Fibroblast of pulmonary artery (primary cell): ENCODE measurements around the gene CUBN.

Source experiments
- DNase-seq: peaks from one replicate; pipeline ENCODE4 v3.0.0-alpha.2; 2010; ENCODE audit warnings: low read depth
- H3K4me3 ChIP-seq: replicated peaks from 2 replicates; pipeline ENCODE4 v1.5.1; 2011; ENCODE audit warnings: low read depth, mild to moderate bottlenecking, control low read depth, low read length, moderate library complexity
- TF ChIP-seq, protein P1 (sequence below): IDR thresholded peaks from 2 replicates; pipeline ENCODE4 v1.5.1; 2011; ENCODE audit warnings: mild to moderate bottlenecking, control low read depth, low read length, inconsistent platforms; ENCODE audit errors: missing control alignments

Gene CUBN

DNA sequence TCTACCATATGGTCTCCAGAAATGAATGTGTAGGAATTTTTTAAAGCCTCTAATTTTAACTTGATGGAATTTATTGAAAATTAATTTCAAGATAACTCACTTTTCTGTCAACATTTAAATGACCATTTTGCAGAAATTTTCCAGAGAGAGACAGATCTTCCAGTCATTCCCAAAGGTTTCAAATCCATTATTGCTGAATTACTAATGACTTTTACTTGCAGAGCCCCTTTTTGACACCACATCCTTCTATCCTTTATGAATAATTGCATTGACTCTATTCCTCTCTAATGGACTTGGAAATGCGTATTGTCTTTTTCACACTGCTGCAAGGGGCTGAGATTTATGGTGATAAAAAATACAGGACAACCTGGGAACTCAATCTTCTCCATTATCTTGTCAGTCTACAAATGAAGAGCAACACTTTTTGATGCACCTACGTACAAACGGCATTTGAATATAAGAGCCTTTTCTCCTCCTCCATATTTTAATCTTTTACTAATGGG, 42.7 kb downstream of the CUBN start:
- H3K4me3 ChIP-seq, result no peak overlapping the region
- TF ChIP-seq, protein P1, sequence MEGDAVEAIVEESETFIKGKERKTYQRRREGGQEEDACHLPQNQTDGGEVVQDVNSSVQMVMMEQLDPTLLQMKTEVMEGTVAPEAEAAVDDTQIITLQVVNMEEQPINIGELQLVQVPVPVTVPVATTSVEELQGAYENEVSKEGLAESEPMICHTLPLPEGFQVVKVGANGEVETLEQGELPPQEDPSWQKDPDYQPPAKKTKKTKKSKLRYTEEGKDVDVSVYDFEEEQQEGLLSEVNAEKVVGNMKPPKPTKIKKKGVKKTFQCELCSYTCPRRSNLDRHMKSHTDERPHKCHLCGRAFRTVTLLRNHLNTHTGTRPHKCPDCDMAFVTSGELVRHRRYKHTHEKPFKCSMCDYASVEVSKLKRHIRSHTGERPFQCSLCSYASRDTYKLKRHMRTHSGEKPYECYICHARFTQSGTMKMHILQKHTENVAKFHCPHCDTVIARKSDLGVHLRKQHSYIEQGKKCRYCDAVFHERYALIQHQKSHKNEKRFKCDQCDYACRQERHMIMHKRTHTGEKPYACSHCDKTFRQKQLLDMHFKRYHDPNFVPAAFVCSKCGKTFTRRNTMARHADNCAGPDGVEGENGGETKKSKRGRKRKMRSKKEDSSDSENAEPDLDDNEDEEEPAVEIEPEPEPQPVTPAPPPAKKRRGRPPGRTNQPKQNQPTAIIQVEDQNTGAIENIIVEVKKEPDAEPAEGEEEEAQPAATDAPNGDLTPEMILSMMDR, result no peak
- no peak for DNase-seq

DNA sequence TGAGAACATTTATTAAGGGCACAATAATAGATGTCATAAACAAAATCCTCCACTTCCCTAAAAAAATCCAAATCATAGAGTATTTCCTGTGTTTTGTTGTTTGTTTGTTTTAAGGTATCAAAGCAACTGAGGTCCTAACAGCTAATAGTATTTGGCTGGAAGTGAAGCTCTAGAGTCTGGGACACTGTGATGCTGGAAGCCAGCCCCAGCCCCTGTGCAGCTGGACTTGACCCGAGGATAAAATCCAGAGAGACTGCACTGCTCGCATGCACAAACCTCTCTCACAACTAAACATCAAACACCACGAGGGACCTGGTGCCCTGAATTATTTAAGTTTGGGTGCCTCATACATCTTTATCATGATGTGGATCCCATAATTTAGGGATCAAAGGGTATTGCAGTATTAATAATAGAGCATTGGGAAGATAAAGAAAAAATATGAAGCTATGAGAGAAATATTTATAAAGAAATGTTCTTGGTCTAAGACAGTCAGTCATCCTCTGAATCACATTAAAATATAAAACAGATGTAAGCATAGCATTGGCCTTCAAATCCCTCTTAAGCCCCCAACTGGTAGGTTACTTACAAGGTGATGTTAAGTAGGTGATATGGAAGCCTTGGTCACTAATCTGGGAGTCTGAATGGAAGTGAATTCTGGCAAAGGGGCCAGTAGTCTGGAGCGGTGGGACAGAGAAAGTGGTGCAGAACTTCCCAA, 44.4 kb downstream of the CUBN start:
- no peak overlapping the region for H3K4me3 ChIP-seq
- TF ChIP-seq, protein P1, result no peak
- DNase-seq, result no peak

DNA sequence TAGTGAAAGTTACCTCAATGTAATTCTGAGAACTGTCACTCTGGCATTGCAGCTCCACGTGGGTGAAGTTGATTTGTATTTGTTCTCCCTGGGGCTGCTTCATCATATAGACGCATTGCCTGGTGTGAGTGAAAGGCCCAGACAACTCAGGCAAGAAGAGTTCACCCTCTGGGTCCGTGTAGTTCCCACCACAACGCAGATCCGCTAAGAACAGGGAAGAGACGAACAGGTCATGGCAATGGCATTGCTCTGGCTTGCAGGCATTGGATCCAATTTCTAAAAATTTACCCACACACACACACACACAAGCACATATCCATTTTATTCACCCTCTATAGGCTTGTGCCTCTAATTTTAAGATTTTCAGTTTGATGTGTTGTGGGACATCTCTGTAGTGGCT, 45.4 kb downstream of the CUBN start:
- TF ChIP-seq, protein P1, result no peak
- no peak for DNase-seq
- no peak overlapping the region for H3K4me3 ChIP-seq

DNA sequence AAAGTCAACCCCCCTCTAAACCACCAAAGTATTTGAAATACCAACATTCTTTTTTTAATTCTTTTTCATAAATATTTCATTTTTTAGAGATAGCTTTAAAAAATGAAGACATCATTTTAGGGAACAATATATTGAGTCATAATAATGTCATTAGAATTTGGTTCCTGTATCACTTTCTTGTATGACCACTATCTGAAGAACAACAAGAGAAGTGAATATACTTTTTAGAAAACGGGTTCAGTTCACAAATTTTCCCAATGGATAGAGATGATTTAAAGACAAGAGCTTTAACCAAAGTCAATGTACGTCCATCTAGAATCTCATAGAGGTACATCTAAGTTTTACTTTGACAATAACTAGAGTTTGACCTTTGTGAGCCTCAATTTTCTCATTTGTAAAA, 48.2 kb downstream of the CUBN start:
- TF ChIP-seq, protein P1, result no peak
- H3K4me3 ChIP-seq, result no peak overlapping the region
- DNase-seq, result no peak

DNA sequence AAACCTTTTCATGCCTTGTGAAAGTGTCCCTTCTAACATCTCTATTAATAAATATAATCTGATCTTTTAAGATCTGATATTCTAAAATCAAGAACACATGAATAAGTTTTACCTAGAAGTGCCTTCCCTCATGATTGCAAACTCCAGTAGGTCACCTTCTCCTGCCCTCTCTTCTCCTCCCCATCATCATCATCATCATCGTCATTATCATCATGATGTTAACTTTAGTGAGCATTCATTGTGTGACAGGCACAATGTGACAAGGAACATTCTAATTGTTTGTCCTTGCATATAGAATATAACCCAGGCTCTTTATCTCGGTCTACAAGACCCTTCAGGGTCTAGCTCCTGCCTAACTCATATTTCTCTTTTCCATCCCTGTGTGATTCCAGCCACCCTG, 51.7 kb downstream of the CUBN start:
- TF ChIP-seq, protein P1, result no peak
- DNase-seq, result no peak
- no peak overlapping the region for H3K4me3 ChIP-seq

DNA sequence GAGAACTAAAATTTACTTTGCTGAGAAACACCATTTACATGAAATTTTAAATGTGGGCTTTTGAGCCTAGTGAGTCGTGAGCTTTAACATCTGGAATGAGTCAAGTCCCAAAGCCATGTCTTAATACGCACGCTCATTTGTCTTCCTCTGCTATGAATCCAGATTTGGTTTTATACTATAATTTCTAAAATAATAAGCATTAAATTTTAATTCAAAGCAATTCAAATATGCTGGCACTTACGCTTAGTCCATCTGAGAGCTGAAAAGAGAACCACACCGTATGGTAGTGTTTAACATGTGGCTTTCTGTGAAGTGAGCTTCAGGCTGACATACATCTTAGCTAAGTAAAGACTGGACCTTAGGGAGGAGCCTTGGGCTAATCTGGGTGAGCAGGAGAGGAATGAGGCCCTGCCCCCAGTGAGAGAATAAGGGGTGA, 52.2 kb downstream of the CUBN start:
- H3K4me3 ChIP-seq, result no peak overlapping the region
- TF ChIP-seq, protein P1, result no peak
- peak; percentile 23 for DNase-seq
